SK-N-SH (cell line): ENCODE data around the gene IL22RA1.

Source experiments
- CTCF ChIP-seq: fragments of 200-600 bp; sonication (generic); IDR thresholded peaks from 2 replicates; pipeline ENCODE4 v1.6.1; 2017; ENCODE audit warnings: antibody characterized with exemption, mild to moderate bottlenecking, moderate library complexity
- ELF1 ChIP-seq: IDR thresholded peaks from 2 replicates; pipeline ENCODE4 v1.4.0; 2012
- MAX ChIP-seq: IDR thresholded peaks from 2 replicates; pipeline ENCODE4 v1.4.0; 2012; ENCODE audit warnings: low read depth
- TF ChIP-seq, protein P1 (sequence below): IDR thresholded peaks from 2 replicates; pipeline ENCODE4 v1.4.0; 2012; ENCODE audit warnings: low read depth, borderline replicate concordance

GRCh38 chr1:24101796-24102586 is 40.9 kb downstream of the IL22RA1 start:
- TF ChIP-seq CTCF = no peak
- no peak for TF ChIP-seq MAX
- no peak for TF ChIP-seq ELF1
- TF ChIP-seq, protein P1, sequence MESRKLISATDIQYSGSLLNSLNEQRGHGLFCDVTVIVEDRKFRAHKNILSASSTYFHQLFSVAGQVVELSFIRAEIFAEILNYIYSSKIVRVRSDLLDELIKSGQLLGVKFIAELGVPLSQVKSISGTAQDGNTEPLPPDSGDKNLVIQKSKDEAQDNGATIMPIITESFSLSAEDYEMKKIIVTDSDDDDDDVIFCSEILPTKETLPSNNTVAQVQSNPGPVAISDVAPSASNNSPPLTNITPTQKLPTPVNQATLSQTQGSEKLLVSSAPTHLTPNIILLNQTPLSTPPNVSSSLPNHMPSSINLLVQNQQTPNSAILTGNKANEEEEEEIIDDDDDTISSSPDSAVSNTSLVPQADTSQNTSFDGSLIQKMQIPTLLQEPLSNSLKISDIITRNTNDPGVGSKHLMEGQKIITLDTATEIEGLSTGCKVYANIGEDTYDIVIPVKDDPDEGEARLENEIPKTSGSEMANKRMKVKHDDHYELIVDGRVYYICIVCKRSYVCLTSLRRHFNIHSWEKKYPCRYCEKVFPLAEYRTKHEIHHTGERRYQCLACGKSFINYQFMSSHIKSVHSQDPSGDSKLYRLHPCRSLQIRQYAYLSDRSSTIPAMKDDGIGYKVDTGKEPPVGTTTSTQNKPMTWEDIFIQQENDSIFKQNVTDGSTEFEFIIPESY = no peak
